GM12865 (cell line): ENCODE measurements around the gene FAM111A.

Source experiments
- DNase-seq: peaks from one replicate; pipeline ENCODE4 v3.0.0; 2010; ENCODE audit warnings: low read depth
- H3K4me3 ChIP-seq: 2 replicates; pipeline ENCODE4 v1.5.1; 2011; ENCODE audit warnings: mild to moderate bottlenecking, low read depth, low read length, control low read depth
- CTCF ChIP-seq: IDR thresholded peaks from 2 replicates; pipeline ENCODE4 v1.5.1; 2011; ENCODE audit warnings: low read length, control low read depth, low read depth, inconsistent platforms; ENCODE audit not compliant: insufficient read depth; ENCODE audit errors: missing control alignments

The FAM111A gene

GRCh38 chr11:59138643-59139042, 4.0 kb upstream of the FAM111A start:
- DNase-seq, result no peak
- no peak overlapping the region for H3K4me3 ChIP-seq
- no peak for TF ChIP-seq CTCF

GRCh38 chr11:59141191-59141590, 1.5 kb upstream of the FAM111A start:
- no peak overlapping the region for H3K4me3 ChIP-seq
- no peak for DNase-seq
- TF ChIP-seq CTCF, result no peak

- no peak for DNase-seq
- TF ChIP-seq CTCF, result no peak
- H3K4me3 ChIP-seq, result peak overlapping the region; percentile 63
Measured at GRCh38 chr11:59141673-59142460, 789 bp upstream of the FAM111A start.

GRCh38 chr11:59144096-59144495, 1.4 kb downstream of the FAM111A start:
- H3K4me3 ChIP-seq, result peak overlapping the region; percentile 63
- DNase-seq, result no peak
- no peak for TF ChIP-seq CTCF

- H3K4me3 ChIP-seq, result peak overlapping the region; percentile 63
- DNase-seq, result peak; percentile 93
- peak; percentile 22 for TF ChIP-seq CTCF
Measured at GRCh38 chr11:59144579-59145345, 2.1 kb downstream of the FAM111A start.

- TF ChIP-seq CTCF, result no peak
- DNase-seq, result no peak
- peak overlapping the region; percentile 63 for H3K4me3 ChIP-seq
Measured at GRCh38 chr11:59145534-59145933, 2.9 kb downstream of the FAM111A start.

GRCh38 chr11:59151761-59152160, 9.1 kb downstream of the FAM111A start:
- peak; percentile 61 for DNase-seq

More at GRCh38 chr11:59151761-59152160, 9.1 kb downstream of the FAM111A start:
- no peak for TF ChIP-seq CTCF
- peak overlapping the region; percentile 40 for H3K4me3 ChIP-seq
